GM12892 (cell line): ENCODE measurements around the gene ALAS2.
"Not testable (repeated sequence)": the region's sequence is repeated elsewhere in the genome, so short reads cannot be mapped to it uniquely, and the experiment has no call there.

Source experiments
- DNase-seq: peaks from one replicate; pipeline ENCODE4 v3.0.0; 2011; ENCODE audit not compliant: insufficient read length
- FAIRE-seq: peaks from 2 replicates; lab custom pipeline; 2011; peaks lifted over from hg19 to GRCh38; lab: Jason Lieb, UNC
- POLR2A ChIP-seq: IDR thresholded peaks from 2 replicates; pipeline ENCODE4 v1.6.1; 2011; ENCODE audit warnings: low read depth, low read length, control low read depth
- POLR2AphosphoS5 ChIP-seq: IDR thresholded peaks from 2 replicates; pipeline ENCODE4 v1.6.1; 2011; ENCODE audit warnings: low read depth, low read length, control low read depth
- TAF1 ChIP-seq: IDR thresholded peaks from 2 replicates; pipeline ENCODE4 v1.6.1; 2011; ENCODE audit warnings: low read depth, mild to moderate bottlenecking, control low read depth, low read length, borderline replicate concordance

Gene ALAS2

DNA sequence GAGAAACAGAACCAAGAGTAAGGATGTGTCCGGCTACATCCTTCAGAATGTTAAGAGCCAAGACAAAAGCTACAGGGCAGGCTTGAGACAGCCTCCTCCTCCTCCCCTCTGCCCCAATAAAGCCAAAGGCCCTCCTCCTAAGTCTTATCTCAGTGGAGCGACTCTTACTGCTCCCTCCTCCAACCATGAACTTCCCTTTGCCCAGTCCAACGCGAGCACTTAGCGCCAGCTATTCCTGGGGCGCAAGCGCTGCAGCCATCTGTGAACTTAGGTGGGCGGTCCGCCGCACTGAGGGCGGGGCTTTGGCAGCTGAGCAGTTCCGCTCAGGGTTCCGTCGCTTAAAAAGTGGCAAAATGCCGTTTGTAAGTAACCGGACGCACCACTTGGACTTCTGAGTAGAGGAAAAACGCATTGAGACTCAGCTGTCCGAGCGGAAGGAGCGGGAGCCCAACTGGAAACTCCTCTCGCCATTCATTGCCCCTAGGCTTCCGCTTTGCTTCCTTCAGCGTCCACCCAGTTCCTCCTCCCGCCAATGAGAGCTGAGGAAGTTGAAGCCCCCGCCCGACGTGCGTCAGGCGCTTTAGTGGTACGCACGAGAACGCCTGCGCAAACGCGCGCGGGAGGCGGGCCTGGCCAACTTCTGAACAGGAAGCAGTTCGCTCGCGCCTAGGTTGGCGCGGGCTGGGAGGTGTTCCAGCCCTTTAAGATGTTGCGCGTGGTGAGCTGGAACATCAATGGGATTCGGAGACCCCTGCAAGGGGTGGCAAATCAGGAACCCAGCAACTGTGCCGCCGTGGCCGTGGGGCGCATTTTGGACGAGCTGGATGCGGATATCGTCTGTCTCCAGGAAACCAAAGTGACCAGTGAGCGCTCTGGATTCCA is 30.8 kb downstream of the ALAS2 start, which contains the start of gene APEX2:
Gene APEX2 (plus strand): TSS at position 647 of the 882 bp plus-strand sequence. CDS start 60 bp downstream, at position 707.
- peak; percentile 87 for FAIRE-seq
- DNase-seq = peak; percentile 57
- TF ChIP-seq POLR2AphosphoS5 (peak; percentile 90), TAF1 (peak; percentile 80; the same call in 1 of the 2 replicates), POLR2A (peak; percentile 91)

DNA sequence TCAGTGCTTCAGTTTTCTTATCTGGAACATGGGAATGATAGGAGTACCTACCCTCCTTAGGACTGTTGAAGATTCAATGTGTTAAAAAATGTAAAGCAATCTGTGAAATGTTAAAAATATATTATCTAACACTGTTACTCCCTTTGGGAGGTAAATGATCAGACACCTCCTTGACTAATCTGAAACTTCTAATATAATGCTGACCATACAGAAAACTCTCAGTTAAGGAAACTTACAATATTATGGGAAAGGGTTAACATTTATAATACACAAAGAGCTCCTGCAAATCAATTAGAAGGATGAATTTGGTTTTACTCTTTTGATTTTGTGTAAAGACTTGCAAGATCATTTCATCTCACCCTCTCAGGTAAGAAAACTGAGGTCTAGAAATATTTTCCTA is 35.2 kb downstream of the ALAS2 start:
- no peak for TF ChIP-seq TAF1
- TF ChIP-seq POLR2A = no peak
- TF ChIP-seq POLR2AphosphoS5 = no peak

DNA sequence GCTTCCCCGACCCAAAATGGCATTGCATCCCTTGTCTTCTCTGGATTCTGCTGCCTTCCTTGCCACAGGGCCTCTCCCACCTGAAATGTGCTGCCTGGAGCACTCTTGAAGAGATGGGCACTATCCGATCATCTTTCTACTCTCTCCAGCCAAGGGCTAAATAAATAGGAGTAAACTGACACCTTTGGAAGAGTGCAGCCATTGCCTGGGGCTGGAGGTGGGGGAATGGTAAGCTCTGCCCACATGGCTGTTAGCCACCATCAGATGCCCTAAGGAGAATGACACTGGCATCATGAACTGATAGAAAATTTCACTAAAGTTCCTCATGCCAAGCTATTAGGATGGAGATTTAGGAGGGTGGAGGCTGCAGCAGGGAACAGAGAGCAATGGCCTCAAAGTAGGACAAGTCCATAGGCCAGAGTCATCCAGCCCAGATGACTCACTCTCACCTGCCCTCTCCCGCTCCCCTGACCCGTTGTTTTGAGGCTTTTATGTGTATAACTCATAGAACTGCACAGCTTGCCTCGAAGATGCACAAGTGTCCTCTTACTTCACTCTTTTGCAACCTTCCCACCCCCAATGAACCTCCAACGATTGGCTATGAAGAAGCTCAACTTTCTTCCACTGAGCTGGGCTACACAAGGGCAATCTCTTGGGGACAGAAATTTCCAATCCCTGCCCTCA is 36.0 kb downstream of the ALAS2 start:
- TF ChIP-seq TAF1 = no peak
- no peak for TF ChIP-seq POLR2A
- TF ChIP-seq POLR2AphosphoS5 = no peak
- FAIRE-seq (no peak), DNase-seq (no peak)

More for the DNA sequence above, 35.2 kb downstream of the ALAS2 start:
- FAIRE-seq = no peak
- no peak for DNase-seq

DNA sequence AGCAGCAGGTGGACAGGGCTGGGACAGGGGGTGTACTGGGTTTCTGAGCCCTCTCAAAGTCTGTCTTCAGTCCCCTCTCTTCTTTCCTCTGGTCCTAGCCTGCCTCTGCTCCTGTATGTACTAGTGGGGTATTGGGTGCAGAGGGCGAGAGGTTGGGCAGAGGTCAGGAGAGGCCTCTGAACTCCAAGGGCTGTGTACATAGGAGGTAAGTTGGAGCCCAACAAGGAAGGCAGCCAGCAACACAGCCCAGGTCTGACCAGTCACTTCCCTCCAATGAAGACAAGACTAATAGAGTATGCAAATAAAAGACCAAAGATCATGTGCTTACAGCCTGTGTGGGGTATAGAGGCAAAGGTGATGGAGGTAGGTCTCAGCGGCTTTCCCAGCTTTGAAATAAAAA is 36.7 kb downstream of the ALAS2 start, which contains the start of gene PFKFB1:
Gene PFKFB1 (minus strand): TSS at position 90 of the 400 bp plus-strand sequence. CDS start 181 bp downstream, outside the sequence.
- no peak for TF ChIP-seq TAF1
- TF ChIP-seq POLR2A = no peak
- no peak for TF ChIP-seq POLR2AphosphoS5
- DNase-seq = no peak
- FAIRE-seq = no peak

DNA sequence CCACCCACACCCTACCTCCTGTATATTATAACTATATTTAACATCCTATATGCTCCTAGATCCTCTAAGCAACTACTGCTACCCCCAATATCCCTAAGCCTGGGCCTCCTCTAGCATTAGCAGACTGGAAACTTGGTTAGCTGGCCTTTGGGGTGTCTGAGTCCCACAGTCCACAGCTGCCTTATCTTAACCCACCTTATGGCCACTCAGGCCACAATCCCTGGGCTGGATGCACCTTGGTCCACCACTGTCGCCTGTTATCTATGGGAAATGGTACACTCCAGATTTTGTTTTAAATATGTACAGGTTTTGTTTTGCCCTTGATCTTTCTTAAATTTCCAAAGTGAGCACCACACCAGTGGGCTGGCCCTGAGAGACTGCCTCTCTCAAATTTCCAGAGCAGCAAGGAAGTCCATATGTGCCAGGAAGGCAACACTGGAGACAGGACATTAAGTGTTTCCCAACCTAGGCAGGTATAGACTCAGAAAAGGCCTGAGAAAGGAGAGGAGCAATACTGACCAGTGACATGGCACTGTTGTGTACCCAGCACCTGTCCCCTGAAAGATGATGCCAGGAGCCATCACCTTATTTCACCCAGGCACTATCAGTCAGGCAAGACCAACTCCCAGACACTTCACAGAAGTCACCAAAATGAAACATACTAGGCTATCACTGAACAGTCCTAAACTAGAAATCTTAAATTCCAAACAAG is 37.7 kb downstream of the ALAS2 start:
- TF ChIP-seq POLR2AphosphoS5 (no peak), TAF1 (no peak), POLR2A (no peak)
- DNase-seq (no peak), FAIRE-seq (no peak)

DNA sequence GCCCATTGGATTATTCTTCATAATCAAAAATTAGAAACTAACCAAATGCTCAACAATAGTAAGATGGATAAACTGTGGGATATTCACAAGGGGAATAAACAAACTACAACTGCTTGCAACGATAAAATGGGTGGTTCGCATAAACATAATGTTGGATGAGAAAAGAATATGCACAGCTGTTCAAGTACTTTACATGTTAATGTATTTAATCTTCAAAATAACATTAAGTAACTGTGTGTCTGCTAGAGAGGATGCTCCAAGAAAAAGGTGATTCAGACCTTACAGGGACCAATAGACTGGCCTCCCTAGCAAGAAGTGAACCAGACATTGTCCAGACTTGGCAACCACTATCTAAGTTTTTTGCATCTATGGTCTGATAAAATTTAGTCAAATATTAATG is 39.1 kb downstream of the ALAS2 start:
- no peak for TF ChIP-seq POLR2AphosphoS5
- TF ChIP-seq POLR2A = no peak
- TF ChIP-seq TAF1 = no peak
- FAIRE-seq (no peak), DNase-seq (no peak)

DNA sequence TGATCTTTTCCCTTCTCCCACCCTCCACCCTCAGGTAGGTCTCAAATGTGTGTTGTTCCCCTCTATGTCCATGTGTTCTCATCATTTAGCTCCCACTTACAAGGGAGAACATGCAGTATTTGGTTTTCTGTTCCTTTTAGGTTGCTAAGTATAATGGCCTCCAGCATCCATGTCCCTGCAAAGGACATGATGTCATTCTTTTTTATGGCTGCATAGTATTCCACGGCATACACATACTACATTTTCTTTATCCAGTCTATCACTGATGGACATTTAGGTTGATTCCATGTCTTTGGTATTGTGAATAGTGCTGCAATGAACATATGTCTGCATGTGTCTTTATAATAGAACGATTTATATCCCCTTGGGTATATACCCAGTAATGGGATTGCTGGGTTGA is 47.5 kb downstream of the ALAS2 start:
- peak; percentile 14 for FAIRE-seq
- DNase-seq = not testable (repeated sequence)

DNA sequence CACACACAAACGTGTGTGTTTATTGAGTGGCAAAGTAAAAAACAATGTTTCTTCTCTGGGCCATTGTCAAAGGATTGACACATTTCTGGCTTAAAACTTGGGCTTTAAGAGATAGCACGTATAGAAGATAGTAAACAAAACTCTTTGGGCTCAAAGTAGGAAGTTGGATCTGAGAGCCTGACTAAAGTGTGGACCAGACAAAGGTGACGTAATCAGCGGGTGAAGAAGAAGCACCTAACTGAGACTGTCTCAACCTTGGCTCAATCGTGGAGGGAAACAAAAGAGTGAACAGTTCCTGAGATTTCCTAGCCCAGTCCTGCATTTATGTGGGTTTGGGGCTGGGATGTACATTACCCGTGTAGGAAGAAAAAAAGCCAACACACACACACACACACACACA is 50.4 kb downstream of the ALAS2 start:
- FAIRE-seq (no peak), DNase-seq (no peak)
- TF ChIP-seq TAF1 (no peak), POLR2A (no peak), POLR2AphosphoS5 (no peak)

DNA sequence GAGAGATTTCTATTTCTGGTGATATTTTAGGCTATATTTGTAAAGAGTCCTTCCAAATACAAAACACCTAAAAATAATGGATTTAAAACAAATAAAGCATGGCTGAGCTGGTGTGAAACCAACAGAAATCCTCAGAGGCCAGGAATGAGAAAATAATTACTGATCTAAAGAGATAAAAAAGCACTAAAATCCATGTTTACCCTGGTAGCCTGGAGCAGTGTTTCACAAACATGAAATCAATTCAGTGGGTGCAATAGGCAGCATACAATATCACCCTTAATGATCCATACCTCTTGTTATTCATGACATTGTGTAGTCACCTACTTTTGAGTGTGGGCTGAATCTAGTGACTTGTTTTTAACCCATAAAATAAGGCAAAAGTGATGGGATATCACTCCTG is 51.3 kb downstream of the ALAS2 start:
- DNase-seq = no peak
- TF ChIP-seq POLR2AphosphoS5 (no peak), TAF1 (no peak), POLR2A (no peak)
- FAIRE-seq = no peak

DNA sequence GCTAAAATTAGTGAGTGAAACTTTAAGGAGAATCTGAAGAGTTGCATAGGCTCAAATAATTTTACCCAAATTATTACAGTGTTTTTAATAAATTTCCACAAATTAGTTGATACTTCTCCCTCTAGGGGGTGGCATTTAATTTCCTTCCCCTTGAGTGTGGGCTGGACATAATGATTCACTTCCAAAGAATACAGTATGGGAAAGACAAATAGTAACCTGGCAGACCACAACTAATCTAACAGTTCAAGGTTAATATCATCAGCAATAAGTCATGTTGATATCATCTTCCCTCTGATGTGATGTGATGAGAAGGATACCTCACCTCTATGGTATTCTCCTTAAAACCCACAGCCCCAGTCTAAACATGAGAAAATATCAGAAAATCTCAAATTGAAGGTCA is 52.3 kb downstream of the ALAS2 start:
- DNase-seq (no peak), FAIRE-seq (no peak)
- TF ChIP-seq TAF1 = no peak
- no peak for TF ChIP-seq POLR2A
- TF ChIP-seq POLR2AphosphoS5 = no peak

DNA sequence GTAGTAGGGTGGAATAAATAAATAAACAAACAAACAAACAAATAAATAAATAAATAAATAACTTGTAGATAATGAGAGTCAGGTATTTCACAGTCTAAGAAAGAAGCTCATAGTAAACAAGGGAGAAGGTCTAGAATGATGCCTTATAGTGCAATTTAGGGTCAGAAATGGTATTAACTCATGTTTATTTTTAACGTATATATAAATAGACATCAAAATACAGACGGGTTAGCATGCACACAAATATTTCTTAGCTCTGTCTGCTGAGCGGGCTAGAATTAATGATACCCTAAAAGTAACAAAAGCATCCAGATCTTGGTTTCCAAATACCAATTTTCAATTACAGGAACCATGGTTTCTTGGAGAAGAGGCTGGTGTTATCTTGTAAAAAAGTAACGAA is 53.4 kb downstream of the ALAS2 start:
- FAIRE-seq (no peak), DNase-seq (no peak)
- TF ChIP-seq TAF1 (no peak), POLR2AphosphoS5 (no peak), POLR2A (no peak)

DNA sequence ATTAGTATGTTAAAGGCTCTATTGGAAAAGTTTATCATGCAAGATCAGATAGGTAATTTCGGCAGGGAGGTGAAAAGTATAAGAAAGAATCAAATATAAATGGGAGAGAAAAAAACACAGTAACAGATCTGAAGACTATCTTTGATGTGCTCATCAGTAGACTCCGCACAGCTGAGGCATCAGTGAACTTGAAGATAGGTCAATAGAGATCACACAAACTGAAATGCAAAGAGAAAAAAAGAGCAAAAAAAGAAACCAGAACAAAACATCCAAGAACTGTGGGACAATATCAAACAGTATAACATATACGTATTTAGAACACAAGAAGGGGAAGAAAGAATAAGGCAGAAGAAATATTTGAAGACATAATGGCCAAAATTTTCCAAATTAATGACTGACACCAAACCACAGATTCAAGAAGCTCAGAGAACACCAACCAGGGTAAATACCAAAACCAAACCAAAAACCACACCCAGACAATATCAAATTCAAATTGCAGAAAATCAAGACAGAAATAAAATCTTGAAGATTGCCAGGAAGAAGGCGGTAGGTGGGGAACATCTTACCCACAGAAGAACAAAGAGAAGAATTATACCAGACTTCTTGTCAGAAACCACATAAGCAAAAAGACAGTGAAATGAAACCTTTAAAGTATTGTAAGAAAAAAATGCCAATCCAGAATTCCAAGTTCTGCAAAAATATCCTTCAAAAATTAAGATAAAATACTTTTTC is 65.8 kb downstream of the ALAS2 start:
- FAIRE-seq (no peak), DNase-seq (no peak)
- TF ChIP-seq TAF1 = no peak
- no peak for TF ChIP-seq POLR2A
- no peak for TF ChIP-seq POLR2AphosphoS5
